Esophagus squamous epithelium (tissue), 4 donors: ENCODE measurements around the gene SEC61A1.

ENCODE experiments used
- POLR2A ChIP-seq, 4 donors: fragments of 450-650 bp; IDR thresholded peaks; one replicate each; pipeline ENCODE4 v1.6.1; 2017; ENCODE audit warnings: antibody characterized with exemption in 4 of 4, mild to moderate bottlenecking in 4 of 4, moderate library complexity in 3 of 4
- TF ChIP-seq, protein P1 (sequence below), 6 experiments: fragments of 450-650 bp in 4 of 6; fragments of 200-600 bp in 2 of 6; sonication (generic) in 2 of 6; IDR thresholded peaks; one replicate each; pipeline ENCODE4 v1.5.1; 2016 to 2019; ENCODE audit warnings: antibody characterized with exemption in 6 of 6, mild to moderate bottlenecking in 4 of 6, moderate library complexity in 4 of 6

DNA sequence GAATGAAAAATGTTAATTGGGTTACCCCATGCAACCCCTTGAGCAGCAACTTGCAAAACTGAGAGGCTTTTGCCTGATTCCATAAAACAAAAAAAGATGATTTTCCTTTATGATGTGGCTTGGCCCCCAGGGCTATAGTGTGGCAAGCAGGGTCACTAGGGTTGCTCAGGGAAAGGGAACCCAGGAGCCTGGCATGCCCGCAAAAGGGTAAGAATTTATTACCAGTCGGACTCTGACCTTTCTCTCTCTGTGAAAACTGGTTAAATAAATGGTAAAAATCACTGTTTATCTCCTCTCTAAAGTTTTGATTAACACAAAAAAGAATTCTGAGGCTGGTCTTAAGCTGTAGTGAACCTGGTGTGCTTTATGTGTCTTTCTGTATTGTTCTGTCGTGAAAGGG is 37.7 kb upstream of the SEC61A1 start:
- TF ChIP-seq, protein P1, sequence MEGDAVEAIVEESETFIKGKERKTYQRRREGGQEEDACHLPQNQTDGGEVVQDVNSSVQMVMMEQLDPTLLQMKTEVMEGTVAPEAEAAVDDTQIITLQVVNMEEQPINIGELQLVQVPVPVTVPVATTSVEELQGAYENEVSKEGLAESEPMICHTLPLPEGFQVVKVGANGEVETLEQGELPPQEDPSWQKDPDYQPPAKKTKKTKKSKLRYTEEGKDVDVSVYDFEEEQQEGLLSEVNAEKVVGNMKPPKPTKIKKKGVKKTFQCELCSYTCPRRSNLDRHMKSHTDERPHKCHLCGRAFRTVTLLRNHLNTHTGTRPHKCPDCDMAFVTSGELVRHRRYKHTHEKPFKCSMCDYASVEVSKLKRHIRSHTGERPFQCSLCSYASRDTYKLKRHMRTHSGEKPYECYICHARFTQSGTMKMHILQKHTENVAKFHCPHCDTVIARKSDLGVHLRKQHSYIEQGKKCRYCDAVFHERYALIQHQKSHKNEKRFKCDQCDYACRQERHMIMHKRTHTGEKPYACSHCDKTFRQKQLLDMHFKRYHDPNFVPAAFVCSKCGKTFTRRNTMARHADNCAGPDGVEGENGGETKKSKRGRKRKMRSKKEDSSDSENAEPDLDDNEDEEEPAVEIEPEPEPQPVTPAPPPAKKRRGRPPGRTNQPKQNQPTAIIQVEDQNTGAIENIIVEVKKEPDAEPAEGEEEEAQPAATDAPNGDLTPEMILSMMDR (IDR thresholded peaks at IDR 0.05), result no peak
- TF ChIP-seq POLR2A (IDR thresholded peaks at IDR 0.05), result no peak
